GM18502 (cell line): ENCODE data around the gene CYBRD1.
"Not testable (repeated sequence)": the region's sequence is repeated elsewhere in the genome, so short reads cannot be mapped to it uniquely, and the experiment has no call there.

Experiments used
- ATAC-seq: cut with Tn5 transposase; IDR thresholded peaks from one replicate; pipeline ENCODE4 v1.9.1; 2021; ENCODE audit warnings: mild to moderate bottlenecking; ENCODE audit not compliant: unreplicated experiment, poor library complexity

Gene CYBRD1, protein sequence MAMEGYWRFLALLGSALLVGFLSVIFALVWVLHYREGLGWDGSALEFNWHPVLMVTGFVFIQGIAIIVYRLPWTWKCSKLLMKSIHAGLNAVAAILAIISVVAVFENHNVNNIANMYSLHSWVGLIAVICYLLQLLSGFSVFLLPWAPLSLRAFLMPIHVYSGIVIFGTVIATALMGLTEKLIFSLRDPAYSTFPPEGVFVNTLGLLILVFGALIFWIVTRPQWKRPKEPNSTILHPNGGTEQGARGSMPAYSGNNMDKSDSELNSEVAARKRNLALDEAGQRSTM

DNA sequence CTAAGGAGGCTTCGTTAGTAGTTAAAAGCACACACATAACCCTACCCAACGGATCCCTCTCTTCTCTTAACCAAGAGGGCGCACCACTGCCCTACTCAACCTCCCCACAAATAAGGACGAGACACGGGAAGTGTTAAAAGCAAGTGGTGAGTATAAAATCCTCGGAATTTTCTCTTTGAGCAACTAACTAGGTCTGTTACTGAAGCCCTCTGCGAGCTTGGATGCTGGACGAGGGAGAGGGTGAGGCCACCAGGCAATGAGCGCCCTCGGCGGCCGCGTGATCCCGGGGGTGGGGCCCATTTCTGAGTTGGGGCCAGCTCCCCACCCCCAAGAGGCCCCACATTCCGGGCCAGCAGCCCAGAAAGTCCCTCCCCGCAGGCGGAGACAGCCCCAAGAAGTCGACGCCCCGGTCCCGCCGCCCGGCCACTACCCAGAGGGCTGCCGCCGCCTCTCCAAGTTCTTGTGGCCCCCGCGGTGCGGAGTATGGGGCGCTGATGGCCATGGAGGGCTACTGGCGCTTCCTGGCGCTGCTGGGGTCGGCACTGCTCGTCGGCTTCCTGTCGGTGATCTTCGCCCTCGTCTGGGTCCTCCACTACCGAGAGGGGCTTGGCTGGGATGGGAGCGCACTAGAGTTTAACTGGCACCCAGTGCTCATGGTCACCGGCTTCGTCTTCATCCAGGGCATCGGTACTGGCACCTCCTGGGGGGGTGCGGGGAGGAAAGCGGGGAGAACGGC lies at the start of gene CYBRD1:
Gene CYBRD1 (plus strand): TSS at position 423 of the 736 bp plus-strand sequence. CDS start 72 bp downstream, at position 495.
- ATAC-seq: peak; percentile 59

DNA sequence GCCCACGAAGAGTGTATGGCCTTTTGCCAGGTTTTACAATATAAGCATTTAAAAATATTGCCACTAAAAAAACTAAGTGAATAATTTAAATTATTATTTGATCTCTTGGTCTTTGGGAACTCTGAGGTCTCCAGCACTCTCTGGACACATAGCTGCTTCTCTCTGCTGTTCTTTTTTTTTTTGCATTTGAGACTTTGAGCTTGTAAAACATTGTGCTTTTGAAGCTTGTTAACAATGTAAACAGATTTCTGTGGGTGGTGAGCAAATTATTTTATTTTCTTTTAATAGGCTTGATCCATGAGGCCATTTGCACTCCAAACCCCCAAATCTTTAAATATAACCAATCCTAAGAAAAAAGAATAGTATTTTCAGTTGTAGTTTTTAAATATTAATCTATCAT lies 46.3 kb upstream of the CYBRD1 start:
- ATAC-seq: no peak

DNA sequence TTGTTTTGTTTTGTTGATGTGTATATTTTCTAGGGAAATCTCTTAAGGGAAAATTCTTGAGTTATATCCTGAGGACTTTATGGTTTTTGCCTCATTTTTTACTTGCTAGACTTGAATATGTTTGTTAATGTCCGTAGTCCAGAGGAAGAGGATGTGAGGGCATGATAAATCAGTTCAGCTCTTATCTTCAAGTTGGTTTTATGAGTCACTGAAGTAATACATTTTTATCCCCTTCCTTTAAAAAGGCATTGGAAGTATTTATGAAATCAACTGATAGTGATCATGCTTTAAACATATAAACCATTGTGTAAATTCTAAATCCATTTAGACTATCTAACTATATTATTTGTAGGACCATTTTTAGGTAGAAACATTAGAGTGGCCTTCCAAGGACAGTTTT lies 43.9 kb upstream of the CYBRD1 start:
- no peak for ATAC-seq

DNA sequence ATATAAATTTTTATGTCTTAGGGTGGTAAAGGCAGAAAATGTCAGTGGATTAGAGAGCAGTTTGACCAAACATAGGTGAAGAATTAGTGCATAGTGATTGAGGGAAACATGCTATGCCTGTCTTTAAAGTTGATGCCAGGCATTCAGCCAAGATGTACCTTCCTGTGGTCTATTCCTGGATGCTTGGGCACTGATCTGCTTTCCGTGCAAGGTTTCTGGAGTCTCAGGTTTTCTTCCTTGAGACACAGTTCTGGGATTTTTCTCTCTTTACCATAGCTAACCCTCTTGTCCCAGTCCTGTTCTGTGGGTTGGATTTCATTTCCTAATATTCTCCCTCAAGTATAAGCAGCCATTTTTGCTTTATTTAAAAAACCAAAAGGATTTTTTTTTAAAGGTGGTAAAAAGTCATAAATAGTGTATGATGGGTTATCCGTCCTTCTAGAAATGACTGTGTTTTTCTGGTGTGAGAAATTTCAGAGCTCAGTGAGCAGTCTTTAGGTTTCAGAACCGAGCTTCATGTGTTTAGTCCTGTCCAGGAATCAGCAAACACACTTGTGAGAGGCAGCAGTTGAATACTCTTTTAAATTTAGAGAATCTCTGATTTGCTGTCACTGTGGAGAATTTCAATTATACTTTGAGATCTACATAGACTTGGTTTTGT lies 43.0 kb upstream of the CYBRD1 start:
- ATAC-seq: peak; percentile 79

DNA sequence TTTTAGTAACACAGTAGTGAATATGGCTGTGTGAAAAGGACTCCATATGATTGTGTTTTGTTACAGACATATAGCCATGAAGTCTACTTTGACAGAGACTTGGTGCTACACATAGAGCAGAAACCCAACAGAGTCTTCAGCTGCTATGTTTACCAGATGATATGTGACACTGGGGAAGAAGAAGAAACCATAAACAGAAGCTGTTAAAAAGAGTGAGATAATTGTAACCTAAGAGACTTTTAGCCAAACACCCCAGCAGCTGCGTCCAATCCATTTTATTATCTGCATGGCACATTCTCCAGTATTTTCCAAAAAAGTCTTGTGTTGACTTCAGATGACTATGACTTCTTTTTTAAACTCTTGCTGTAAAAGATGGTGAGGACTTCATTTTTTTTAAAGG lies 41.4 kb upstream of the CYBRD1 start:
- no peak for ATAC-seq

DNA sequence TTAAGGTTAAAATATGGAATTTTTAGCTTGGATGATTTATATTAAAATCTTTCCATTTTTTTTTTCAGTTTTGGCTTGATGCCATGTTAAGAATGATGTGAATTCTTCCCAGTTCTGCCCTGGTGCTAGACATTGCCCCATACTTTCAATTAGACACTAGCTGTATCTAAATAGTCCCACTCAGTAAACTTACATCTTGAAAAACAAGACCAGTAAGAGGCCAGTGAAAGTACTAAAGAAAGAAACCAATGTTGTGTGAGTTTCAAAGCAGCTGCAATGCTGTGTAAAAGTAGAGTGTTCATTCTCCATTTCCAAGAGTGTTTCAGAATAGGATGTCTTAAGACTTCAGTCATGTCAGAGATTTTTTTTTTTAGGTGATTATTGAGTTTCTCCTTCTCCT lies 40.0 kb upstream of the CYBRD1 start:
- ATAC-seq: peak; percentile 43

DNA sequence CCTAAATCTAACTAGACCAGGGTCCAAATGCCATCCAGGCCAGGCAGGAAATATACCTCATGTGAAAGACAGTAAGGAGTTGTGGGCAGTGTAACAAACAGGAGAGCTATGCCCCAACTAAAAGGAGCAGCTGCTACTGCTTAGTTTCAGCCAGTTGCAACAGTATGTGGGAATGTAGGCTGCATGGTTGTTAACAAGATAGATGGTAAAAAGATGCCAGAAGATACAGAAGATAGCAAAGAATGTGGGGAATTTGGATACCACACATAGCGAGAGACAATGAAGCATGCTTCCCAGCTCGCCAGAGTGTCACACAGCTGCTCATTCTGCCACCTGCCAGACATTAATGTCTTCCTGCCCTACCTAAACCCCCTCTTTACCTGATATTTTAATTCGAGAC lies 39.4 kb upstream of the CYBRD1 start:
- ATAC-seq: no peak

DNA sequence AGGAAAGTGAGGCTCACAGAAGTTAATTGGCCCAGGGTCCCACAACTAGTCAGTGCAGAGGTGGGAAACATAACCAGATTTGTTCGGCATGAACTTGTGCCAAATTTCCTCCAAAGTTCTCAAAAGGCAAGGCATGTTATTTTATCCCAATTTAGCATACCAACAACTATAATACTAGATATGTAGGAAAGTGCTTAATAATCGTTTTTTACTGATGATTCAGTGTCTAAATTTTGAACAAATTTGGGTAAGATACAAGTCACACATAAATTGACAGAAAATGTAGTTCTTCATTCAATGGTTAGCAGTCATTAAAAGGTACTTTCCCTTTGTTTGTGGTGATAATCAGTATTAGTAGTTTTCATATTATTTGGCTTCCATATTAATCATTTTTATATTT lies 38.5 kb upstream of the CYBRD1 start:
- no peak for ATAC-seq

DNA sequence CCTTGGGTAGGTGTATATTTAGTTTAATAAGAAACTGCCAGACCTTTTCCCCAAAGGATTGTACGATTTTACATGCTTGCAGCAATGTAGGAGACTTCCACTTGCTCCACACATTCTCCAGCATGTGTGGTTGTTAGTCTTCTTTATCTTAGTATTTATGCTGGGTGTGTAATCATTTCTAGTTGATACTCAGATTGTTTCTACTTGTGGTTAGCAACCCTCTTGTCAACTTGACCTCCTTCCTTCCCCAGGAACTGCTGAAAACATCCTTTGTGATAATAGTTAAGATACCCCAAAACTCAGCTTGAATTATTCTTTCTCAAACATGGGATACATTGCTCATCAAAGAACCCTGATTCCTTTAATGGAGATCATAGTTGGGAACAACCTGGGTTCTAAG lies 37.2 kb upstream of the CYBRD1 start:
- no peak for ATAC-seq

DNA sequence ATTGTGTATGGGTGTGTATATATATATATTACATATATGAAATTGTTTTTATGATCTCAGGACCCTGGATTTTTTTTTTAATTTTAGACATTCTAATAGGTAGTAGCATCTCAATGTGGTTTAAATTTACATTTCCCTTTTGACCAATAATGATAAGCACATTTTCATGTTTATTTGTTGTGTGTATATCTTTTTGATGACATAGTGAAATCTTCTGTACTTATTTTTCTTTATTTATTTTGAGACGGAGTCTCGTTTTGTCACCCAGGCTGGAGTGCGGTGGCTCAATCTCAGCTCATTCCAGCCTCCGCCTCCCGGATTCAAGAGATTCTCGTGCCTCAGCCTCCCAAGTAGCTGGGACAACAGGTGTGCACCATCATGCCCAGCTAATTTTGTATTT lies 35.1 kb upstream of the CYBRD1 start:
- no peak for ATAC-seq

DNA sequence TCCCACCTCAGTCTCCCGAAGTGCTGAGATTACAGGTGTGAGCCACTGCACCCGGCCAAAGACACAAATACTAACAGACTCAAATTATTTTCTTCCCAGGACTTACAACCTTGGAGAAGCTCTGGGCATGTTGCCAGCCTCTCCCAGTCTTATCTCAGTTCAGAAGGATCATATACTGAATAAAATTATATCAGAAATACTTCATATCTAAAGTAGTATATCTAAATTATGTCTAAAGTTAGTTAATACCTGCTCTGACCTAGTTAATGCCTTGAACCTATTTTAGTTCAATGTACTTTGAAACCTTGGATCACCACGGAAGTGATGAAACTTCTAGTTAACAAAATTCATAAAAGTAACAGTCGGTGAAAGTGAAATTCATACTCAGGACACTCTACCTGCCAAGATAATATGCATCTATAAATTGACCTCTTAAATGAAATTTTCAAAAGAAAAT lies 34.4 kb upstream of the CYBRD1 start:
- ATAC-seq: no peak

DNA sequence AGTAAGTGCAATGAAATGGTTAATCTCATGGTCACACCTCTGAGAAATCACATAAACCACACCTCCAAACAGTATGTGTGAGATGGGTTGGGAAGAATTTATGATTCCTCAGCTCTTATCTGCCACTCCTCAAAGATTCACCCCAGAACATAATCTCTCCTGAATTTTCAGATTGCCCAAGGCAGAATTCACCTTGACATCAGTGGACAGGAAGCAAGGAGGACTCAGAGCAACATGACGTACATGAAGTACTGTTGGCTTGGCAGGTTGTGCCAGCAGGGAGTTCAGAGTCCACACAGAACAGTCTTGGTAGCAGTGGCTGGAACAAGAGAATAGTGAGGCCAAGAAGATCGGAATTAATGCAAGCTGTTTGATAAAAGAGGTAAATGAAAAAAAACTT lies 31.7 kb upstream of the CYBRD1 start:
- no peak for ATAC-seq

DNA sequence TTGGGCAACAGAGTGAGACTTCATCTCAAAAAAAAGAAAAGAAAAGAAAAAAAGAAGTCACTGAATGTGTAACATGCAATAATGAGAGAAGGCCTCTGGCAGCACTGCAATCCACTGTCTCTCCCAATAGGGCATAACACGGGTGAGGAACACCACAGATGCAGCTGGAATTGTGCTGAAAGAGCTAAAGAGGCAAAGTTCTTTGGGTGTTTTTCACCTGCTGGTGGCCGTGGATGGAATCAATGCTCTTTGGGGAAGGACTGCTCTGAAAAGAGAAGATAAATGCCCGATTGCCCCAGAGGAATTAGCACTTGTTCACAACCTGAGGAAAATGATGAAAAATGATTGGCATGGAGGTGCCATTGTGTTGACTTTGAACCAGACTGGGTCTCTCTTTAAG lies 31.0 kb upstream of the CYBRD1 start:
- no peak for ATAC-seq

DNA sequence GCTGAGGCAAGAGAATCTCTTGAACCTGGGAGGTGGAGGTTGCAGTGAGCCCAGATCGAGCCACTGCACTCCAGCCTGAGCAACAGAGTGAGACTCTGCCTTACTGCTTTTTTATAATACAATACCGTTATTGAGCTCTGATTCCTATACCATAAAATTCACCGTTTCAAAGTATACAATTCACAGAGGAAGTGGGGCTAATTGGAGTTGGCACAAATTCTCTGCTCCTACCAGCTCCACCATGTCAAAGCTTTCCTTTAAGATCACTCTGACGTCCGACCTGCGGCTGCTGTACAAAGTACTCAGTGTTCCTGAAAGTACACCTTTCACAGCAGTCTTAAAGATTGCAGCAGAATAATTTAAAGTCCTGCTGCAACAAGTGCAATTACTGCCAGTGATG lies 29.6 kb upstream of the CYBRD1 start:
- no peak for ATAC-seq

DNA sequence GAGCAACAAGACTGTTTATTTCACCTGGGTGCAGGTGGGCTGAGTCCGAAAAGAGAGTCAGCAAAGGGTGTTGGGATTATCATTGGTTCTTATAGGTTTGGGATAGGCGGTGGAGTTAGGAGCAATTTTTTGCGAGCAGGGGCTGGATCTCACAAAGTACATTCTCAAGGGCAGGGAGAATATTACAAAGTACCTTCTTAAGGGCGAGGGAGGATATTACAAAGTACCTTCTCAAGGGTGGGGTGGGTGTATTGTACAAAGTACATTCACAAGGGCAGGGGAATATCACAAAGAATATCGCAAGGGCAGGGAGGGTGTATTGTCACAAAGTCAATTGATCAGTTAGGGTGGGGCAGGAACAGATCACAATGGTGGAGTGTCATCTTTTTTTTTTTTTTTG lies 24.6 kb upstream of the CYBRD1 start:
- ATAC-seq: not testable (repeated sequence)

DNA sequence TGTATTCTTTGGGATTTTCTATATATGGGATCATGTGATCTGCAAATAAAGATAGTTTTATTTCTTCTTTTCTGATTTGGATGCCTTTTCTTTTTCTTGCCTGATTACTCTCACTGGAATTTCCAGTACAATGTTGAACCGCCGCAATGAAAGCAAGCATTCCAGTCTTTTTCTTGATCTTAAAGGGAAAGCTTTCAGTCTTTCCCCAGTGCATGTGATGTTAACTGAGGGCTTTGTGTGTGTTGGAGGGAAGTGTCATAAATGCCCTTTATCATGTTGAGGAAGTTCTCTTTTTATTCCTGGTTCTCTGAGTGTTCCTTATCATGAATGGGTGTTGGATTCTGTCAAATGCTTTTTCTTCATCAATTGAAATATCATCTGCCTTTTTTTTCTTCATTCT lies 16.9 kb upstream of the CYBRD1 start:
- no peak for ATAC-seq

DNA sequence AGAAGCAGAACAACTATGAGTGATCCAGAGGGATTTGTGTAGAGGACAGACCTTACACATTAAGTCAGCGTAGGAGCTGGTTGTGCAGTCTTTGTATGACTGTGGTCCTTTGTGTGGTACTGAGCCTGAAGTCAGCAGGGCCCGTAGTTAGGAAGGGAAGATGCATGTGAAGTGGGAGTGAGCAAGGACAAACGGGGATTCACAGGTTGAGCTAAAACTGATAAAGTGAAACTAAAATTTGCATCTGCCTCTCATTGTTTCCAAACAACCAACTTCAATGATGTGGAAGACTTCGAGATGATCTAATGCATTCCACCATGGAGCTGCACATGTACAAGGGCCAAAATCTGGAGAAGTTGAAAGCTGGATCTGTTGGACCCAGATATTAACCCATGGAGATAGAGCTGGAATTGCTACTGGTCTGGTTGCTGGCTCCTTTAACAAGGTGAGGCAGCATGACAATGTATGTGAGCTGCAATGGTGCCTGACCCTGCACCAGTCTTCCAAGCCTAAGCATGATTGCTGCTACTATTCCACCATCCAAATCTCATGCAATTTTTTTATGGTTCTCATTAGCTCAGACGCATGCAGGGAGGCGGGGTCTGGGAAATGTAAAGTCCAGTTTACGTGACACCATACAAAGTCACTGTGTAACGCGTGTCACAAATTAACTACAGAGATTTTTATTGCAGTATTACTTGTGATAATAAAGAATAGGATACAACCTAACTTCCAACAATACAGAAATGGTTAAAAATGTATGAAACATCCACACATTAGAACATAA lies 12.1 kb upstream of the CYBRD1 start:
- ATAC-seq: peak; percentile 80

DNA sequence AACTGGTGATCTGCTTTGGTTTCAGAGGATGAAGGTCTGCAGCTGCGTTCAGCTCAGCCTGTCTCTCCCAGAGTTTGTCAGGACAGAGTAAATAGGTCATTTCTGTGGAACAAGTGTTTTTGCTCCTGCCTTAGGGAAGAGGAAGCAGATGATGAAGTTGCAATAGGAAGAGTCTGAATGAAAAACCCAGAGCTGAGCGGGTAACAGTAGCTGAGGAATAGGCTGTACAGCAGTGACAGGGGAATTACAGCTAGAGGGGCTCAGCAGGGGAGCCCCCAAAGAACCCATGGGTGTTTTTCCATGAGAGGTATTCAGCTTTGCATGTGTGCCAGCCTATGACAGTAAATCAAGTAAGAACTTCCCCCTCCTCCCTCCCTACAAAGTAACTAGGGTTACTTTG lies 10.3 kb upstream of the CYBRD1 start:
- ATAC-seq: no peak

DNA sequence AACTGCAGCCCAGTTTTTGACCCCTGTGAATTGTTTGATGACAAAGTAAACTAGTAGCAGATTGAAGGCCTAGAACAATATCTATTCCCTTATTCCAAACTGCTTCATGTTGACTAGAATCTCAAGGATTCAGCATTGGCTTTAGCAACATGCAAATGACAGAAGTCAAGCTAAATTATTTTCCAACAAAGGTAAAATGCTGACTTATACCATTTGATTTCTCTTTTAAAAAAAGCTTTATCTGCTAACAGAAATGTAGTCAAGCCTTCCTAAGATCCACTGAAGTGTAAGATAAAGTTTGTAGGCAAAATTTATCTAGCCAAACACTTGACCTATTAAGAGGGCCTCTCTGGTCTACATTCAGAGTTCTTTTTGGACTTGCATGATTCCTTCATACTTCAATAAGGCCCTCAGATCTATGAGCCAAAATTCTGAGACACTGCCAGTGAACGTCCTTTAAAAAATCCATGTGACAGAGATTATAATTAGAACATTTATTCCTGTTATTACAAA lies 9.5 kb upstream of the CYBRD1 start:
- ATAC-seq: no peak

DNA sequence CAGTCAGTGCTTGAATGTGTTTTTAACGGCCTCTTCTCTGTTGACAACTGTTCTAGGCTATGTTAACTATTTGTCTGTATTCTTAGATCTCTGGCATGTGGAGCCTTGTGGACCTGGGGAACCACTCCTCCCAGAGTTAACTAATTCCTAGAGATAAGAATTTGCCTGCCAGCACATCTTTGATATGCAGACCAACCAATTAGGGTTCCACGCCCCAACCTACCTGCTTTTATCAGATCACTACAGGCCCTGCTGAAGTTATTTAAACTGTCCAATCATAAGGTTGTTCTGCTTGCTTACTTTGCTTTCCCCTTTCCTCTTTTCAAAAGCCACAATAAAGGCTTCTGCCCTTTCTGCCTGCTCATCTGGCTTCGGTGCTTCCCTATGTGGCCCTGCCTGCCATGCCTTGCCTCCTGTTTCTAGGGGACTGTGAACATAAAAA lies 8.5 kb upstream of the CYBRD1 start:
- ATAC-seq: no peak
